Activated T-helper 17 cell treated with anti-CD3 and anti-CD28 coated beads, Interleukin-2, amount 50 U/mL, for 72 hours (primary cell): ENCODE results near the gene HOXC11. TPM values are rescaled to one million over a fixed set of nuclear protein-coding genes. Genes with fewer than 3 reads are reported as not detected.

Experiments
- ATAC-seq: fragments of 150-1000 bp; cut with Tn5 transposase; replicated peaks from 2 replicates; pipeline ENCODE4 v1.10.0; 2021; ENCODE audit warnings: mild to moderate bottlenecking, moderate library complexity
- H3K27ac Mint-ChIP-seq: one replicate; pipeline ENCODE4 v1.8.0; 2022; ENCODE audit warnings: mixed read lengths
- H3K27me3 Mint-ChIP-seq: one replicate; pipeline ENCODE4 v1.8.0; 2022; ENCODE audit warnings: mixed read lengths
- H3K36me3 Mint-ChIP-seq: one replicate; pipeline ENCODE4 v1.8.0; 2022; ENCODE audit warnings: low read depth, mild to moderate bottlenecking, mixed read lengths
- H3K4me1 Mint-ChIP-seq: one replicate; pipeline ENCODE4 v1.8.0; 2022; ENCODE audit warnings: mixed read lengths
- H3K4me3 Mint-ChIP-seq: one replicate; pipeline ENCODE4 v1.8.0; 2022; ENCODE audit warnings: mild to moderate bottlenecking, mixed read lengths
- H3K9me3 Mint-ChIP-seq: one replicate; pipeline ENCODE4 v1.8.0; 2022; ENCODE audit warnings: mixed read lengths
- total RNA-seq, 2 donors: library from RNA; stranded (reverse); gene quantifications; one replicate each; pipeline ENCODE4 v1.2.3, GENCODE V29; 2022

The HOXC11 gene
- total RNA-seq, 2 donors from 2014 or later: not detected

DNA sequence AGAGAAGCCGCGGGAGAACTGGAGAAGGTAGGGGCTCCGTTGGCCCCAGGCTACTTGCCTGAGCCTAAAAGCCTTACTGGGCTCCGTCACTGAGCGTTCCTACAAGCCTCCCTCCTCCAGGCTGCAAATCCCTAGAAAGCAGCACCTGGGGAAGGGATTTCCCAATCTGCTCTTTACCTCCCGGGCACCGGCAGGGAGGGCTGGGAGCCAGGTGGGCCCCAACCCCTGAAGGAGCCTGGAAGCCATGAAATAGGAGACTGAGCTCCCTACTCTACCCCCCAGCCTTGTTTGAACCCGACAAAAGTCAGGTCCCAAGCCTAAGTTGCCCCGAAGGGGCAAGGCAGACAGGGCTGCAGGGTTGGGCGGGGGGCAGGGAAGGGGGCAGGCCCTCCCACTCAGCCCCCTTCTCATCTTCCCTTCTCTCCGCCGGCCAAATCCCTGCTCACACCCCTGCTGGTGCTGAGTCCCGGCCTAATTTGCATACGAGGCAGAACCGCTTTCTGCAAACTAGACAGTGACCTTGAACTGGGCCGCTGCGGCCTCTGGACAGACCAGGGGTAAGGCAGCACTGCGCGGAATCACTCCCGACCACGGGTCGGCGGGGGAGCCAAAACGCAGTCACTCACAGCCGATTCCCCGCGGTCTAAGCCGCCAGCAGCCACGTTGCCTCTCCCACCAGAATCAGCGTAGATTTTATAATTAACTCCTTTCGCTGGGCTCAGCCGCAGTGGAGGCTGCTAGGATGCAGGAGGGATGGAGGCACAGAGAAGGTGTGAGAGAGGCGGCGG, 21.9 kb upstream of the HOXC11 start:
- ATAC-seq: no peak
- peaks cover 79% of the 10 kb centered on the region for H3K27me3 Mint-ChIP-seq

GRCh38 chr12:53951577-53952334, 21.2 kb upstream of the HOXC11 start:
- no peaks in the 10 kb centered on the region for H3K9me3 Mint-ChIP-seq
- H3K27ac Mint-ChIP-seq: no peak overlapping the region
- ATAC-seq: no peak
- peaks cover 6% of the 10 kb centered on the region for H3K4me1 Mint-ChIP-seq
- peaks cover 77% of the 10 kb centered on the region for H3K27me3 Mint-ChIP-seq
- peaks cover 6% of the 10 kb centered on the region for H3K36me3 Mint-ChIP-seq
- no peak overlapping the region for H3K4me3 Mint-ChIP-seq

More for the DNA sequence above, 21.9 kb upstream of the HOXC11 start:
- no peak overlapping the region for H3K4me3 Mint-ChIP-seq
- peaks cover 4% of the 10 kb centered on the region for H3K36me3 Mint-ChIP-seq
- no peak overlapping the region for H3K27ac Mint-ChIP-seq
- peaks cover 4% of the 10 kb centered on the region for H3K4me1 Mint-ChIP-seq
- no peaks in the 10 kb centered on the region for H3K9me3 Mint-ChIP-seq

DNA sequence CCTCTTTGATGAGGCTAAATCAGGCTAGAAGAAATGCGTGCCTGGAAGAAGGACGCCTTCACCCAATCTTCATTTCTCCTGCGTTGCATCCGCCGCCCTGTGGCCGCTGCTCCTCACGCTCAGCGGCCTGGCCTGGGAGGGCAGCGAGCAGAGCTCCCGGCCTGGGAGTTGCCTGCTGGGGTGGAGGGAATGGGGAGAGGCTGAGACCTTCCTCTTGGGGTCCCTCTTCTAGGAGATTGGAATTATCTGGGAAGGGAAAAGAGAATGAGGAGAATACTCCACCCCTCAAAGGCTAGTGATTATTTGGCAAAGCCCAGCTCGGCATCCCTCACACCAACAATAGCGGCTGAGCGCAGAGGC, 20.6 kb upstream of the HOXC11 start:
- peaks cover 77% of the 10 kb centered on the region for H3K27me3 Mint-ChIP-seq
- H3K9me3 Mint-ChIP-seq: no peaks in the 10 kb centered on the region
- no peak for ATAC-seq
- H3K4me1 Mint-ChIP-seq: peaks cover 6% of the 10 kb centered on the region
- no peak overlapping the region for H3K27ac Mint-ChIP-seq
- no peak overlapping the region for H3K4me3 Mint-ChIP-seq
- H3K36me3 Mint-ChIP-seq: peaks cover 6% of the 10 kb centered on the region

DNA sequence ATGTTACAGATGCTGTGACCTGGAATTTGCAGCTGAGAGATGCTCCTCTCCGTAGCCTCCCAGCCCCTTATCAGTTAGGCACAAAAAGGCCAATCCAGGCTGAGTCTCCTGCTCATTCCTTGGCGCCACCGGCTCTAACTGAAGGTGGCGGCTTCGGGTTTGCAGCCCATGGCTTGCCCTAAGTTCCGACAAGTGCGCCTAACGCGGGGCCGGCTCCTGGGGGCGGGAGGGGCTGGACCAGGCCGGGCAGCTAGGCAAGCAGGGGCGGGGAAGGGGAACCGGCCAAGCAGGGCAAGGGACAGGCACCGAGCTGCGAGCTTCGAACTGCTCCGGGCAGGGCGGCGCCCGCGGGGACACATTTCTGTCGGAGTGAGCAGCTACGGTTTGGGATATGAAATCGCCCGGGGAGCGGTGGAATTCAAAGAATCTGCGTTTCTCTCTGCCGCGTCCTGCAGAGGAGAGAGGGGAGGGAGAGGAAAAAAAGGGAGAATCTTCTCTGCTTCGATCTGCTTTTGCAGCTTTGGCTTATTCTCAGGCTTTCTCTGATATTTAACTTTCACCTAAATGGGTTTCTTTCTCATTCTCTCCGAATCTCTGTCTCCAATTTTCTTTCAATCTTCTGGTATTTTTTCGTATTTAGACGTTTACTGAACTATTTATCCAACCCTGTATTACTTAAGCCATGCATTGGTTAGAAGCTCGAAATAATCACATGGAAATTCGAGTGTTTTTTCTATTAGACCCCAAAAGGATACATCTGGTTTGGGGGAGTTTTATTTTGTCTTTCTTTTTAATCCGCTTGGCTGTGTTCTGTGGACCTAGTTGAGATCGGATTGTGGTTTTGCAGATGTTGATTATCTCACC, 19.8 kb upstream of the HOXC11 start:
- Mint-ChIP-seq H3K4me3 (no peak overlapping the region), H3K4me1 (peaks cover 6% of the 10 kb centered on the region), H3K36me3 (peaks cover 6% of the 10 kb centered on the region), H3K27ac (no peak overlapping the region), H3K9me3 (no peaks in the 10 kb centered on the region), H3K27me3 (peaks cover 75% of the 10 kb centered on the region)
- no peak for ATAC-seq

GRCh38 chr12:53953831-53954693, 18.9 kb upstream of the HOXC11 start:
- no peak for ATAC-seq
- Mint-ChIP-seq H3K4me1 (peaks cover 10% of the 10 kb centered on the region), H3K27ac (no peak overlapping the region), H3K27me3 (peaks cover 75% of the 10 kb centered on the region), H3K4me3 (no peak overlapping the region), H3K36me3 (peaks cover 12% of the 10 kb centered on the region), H3K9me3 (no peaks in the 10 kb centered on the region)

- H3K4me3 Mint-ChIP-seq: no peak within 1 kb of the TSS
- no peaks in the 10 kb centered on the region for H3K9me3 Mint-ChIP-seq
- H3K4me1 Mint-ChIP-seq: peaks cover 10% of the 10 kb centered on the region
- H3K27me3 Mint-ChIP-seq: peaks cover 73% of the 10 kb centered on the region
- H3K27ac Mint-ChIP-seq: no peak within 1 kb of the TSS
- peaks cover 12% of the 10 kb centered on the region for H3K36me3 Mint-ChIP-seq
- ATAC-seq: no peak
Observed at GRCh38 chr12:53954694-53955035, 18.3 kb upstream of the HOXC11 start, which contains the start of gene HOXC12. Gene HOXC12, plus strand, starts transcription at chr12:53954903. Its CDS starts 27 bp downstream, at chr12:53954930.

- H3K4me1 Mint-ChIP-seq: peaks cover 10% of the 10 kb centered on the region
- H3K27ac Mint-ChIP-seq: no peak overlapping the region
- peaks cover 12% of the 10 kb centered on the region for H3K36me3 Mint-ChIP-seq
- no peak for ATAC-seq
- no peaks in the 10 kb centered on the region for H3K9me3 Mint-ChIP-seq
- H3K27me3 Mint-ChIP-seq: peaks cover 76% of the 10 kb centered on the region
- H3K4me3 Mint-ChIP-seq: no peak overlapping the region
Observed at GRCh38 chr12:53955036-53955775, 17.7 kb upstream of the HOXC11 start.

DNA sequence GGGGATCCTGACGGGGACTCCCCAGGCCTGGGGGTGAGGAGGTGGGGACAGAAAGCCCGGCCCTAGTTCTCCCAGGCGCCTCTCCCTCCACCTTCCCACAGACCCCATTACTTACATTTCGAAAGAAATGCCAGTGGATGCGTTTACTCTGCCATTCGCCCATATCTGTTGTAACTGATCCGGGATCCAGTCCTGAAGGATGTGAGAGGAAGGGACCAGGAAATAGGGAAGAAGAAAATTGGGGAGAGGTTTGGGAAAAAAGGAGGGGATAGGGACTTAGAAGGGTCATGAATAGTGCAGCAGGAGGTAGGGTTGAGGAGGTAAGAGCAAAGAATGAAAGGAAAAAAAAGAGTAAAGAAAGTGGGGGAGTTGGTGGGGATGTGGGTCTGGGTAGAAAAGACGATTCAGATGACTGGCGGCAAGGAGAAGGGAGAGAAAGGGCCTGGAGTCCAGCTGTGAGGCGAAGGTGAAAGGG, 17.1 kb upstream of the HOXC11 start:
- Mint-ChIP-seq H3K36me3 (peaks cover 12% of the 10 kb centered on the region), H3K4me3 (no peak overlapping the region), H3K27me3 (peaks cover 76% of the 10 kb centered on the region), H3K4me1 (peaks cover 10% of the 10 kb centered on the region), H3K27ac (no peak overlapping the region), H3K9me3 (no peaks in the 10 kb centered on the region)
- ATAC-seq: no peak

- ATAC-seq: no peak
- peaks cover 10% of the 10 kb centered on the region for H3K4me1 Mint-ChIP-seq
- no peak overlapping the region for H3K4me3 Mint-ChIP-seq
- H3K36me3 Mint-ChIP-seq: peaks cover 12% of the 10 kb centered on the region
- peaks cover 72% of the 10 kb centered on the region for H3K27me3 Mint-ChIP-seq
- no peaks in the 10 kb centered on the region for H3K9me3 Mint-ChIP-seq
- H3K27ac Mint-ChIP-seq: no peak overlapping the region
Observed at GRCh38 chr12:53956251-53956887, 16.6 kb upstream of the HOXC11 start.

DNA sequence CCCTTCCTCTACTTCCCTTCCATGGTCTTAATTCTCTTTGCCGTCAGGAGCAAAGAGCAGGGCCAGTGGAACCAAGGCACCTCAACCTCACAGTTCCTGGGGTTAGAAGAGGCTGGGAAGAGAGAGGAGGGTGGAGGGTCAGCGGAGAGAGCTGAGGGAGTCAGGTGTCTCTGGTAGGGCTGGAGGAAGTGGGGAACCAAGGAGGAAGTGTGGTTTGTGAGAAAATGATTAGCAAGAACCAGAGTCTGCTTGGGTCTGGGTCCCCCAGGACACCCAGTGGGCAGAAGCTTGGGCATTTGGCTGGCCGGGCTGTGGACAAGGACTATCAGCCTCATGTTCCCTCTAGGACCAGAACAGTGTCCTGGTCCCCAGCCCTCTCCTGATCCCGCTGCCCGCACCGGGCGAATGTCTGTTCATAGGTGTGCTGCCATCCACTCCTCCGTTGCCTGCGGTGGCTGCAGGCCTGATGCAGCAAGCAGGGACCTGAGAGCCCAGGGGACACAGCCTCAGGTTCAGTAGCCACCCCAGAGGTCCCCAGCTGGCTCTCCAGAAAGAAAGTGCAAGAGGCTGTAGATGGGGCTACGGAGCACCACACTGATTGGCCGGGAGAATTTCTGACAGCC, 15.9 kb upstream of the HOXC11 start:
- ATAC-seq: no peak
- H3K36me3 Mint-ChIP-seq: peaks cover 12% of the 10 kb centered on the region
- no peak overlapping the region for H3K4me3 Mint-ChIP-seq
- peaks cover 10% of the 10 kb centered on the region for H3K4me1 Mint-ChIP-seq
- no peak overlapping the region for H3K27ac Mint-ChIP-seq
- H3K27me3 Mint-ChIP-seq: peaks cover 70% of the 10 kb centered on the region
- H3K9me3 Mint-ChIP-seq: no peaks in the 10 kb centered on the region

DNA sequence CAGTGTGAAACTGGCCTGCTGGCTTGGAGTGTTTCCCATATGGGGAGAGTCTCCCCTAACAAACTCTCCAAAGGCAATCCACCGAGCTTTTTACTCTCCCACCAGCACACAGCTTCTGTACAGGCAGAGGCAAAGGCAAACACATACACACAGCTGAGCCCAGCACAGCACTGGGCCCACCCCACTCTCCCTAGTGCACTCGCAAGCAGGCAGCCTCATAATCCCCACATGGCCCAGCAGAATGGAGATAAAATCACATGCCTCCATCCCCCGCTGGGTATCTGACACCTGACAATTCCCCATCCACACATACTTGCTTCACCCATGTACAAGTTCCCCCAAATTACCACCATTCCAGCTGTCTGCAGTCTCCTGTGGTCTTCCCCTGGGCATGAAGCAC, 14.8 kb upstream of the HOXC11 start:
- ATAC-seq: no peak

DNA sequence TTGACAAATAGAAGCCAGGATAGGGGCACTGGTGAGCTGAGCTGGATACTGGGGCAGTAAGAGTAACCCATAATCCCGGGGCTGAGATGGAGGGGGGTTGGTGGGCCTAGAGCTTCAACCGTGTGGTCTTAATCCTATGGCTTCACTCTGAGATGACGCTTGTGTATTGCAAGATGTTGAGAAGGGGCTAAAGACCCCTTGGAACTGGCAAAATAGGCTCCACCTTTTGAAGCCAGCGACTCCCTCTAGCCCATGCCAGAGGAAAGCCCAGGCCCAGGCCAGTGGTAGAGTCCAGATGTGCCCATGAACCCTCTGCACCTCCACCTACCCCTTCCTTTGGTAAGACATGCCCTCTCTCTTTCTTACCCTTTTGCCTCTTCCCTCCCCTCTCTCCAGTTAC, 13.6 kb upstream of the HOXC11 start:
- peaks cover 17% of the 10 kb centered on the region for H3K36me3 Mint-ChIP-seq
- no peak overlapping the region for H3K4me3 Mint-ChIP-seq
- H3K27me3 Mint-ChIP-seq: peaks cover 66% of the 10 kb centered on the region
- H3K9me3 Mint-ChIP-seq: no peaks in the 10 kb centered on the region
- no peak for ATAC-seq
- H3K4me1 Mint-ChIP-seq: peaks cover 15% of the 10 kb centered on the region
- no peak overlapping the region for H3K27ac Mint-ChIP-seq

More for the DNA sequence above, 14.8 kb upstream of the HOXC11 start:
- Mint-ChIP-seq H3K27me3 (peaks cover 67% of the 10 kb centered on the region), H3K4me3 (no peak overlapping the region), H3K27ac (no peak overlapping the region), H3K9me3 (no peaks in the 10 kb centered on the region), H3K36me3 (peaks cover 12% of the 10 kb centered on the region), H3K4me1 (peaks cover 10% of the 10 kb centered on the region)
